ENCODE results near the gene FBN2.
"Not testable (repeated sequence)": the region's sequence is repeated elsewhere in the genome, so short reads cannot be mapped to it uniquely, and the experiment has no call there.

Gene FBN2

DNA sequence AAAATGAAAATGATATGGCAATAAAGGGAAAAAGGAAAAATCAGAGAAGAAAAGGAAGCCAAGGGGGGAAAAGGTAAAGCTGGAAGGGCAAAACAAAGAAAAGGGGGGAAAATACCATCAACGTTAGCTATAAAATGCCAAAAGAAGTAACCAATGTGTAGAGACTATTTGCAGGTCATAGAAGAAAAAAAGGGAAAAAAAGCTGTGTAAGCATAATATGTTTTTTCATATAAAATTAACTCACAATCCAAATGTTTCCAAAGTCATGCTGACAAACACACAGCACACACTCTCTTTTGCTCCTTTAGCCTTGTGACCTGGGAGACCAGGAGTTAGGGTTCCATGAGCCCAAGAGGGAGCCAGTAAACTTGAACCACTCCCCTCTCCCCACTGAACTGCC lies 18.2 kb downstream of the FBN2 start:
- no peak for TF ChIP-seq GATA1 (IDR thresholded peaks at IDR 0.05; ENCODE audit: low read depth, low read length)
- no peak for TF ChIP-seq POLR2A (IDR thresholded peaks at IDR 0.05; ENCODE audit: low read length)
- DNase-seq = no peak

DNA sequence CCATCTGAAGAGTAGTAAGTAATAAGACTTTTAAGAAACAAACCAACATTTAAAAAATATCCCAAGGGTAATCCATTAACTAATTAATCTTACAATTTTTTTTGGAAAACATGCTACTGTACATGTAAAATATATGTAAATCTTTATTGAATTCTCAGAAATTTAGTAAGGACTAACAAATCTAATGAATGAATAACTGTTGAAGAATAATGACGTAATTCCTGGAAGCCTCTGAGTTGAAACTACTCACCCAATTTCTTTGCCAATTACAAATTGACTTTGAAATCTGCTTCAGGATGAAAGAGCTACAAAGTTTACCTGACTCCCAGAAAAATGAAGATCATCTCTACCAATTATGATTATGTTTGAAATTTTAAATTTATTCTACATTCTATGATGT lies 21.1 kb downstream of the FBN2 start:
- no peak for TF ChIP-seq POLR2A (IDR thresholded peaks at IDR 0.05; ENCODE audit: low read length)
- TF ChIP-seq GATA1 (IDR thresholded peaks at IDR 0.05; ENCODE audit: low read depth, low read length) = no peak

DNA sequence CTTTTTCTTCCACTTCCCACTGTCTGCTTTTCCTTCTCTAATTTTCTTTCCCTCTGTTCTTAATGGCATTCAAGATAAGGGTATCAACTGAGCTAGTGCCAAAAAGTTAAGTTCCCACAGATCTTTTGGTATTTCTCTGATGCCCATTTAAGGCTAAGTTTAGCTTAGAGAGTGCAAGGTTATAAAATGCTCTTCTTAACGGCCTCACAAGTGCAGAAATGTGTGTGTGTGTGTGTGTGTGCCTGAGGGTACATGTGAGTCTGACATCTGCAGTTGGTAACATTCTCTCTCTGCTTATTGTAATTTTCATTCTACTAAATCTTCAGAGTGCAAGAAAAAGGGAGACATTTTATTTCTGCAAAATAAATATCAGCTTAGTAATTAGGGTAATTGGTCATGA lies 24.2 kb downstream of the FBN2 start:
- TF ChIP-seq GATA1 (IDR thresholded peaks at IDR 0.05; ENCODE audit: low read depth, low read length) (no peak), POLR2A (IDR thresholded peaks at IDR 0.05; ENCODE audit: low read length) (no peak)
- no peak for DNase-seq

More for the DNA sequence above, 21.1 kb downstream of the FBN2 start:
- DNase-seq = no peak

DNA sequence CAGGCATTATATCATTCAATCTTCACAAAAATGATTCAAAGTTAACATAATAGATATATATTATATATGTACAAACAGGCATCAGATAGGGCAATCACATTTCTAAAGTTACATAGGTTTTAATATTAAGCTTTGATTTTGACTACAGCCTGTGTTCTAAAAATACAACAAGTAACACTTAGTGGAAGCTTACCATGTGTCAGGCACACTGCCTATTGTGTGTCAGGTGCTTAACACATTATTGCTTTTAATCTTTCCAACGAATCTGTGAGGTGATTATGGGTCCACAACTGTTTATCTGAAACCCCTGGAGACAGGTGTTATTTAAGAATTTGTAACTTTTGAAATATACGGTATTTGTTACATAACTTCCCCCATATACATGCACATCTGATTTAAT lies 25.2 kb downstream of the FBN2 start:
- TF ChIP-seq GATA1 (IDR thresholded peaks at IDR 0.05; ENCODE audit: low read depth, low read length) (no peak), POLR2A (IDR thresholded peaks at IDR 0.05; ENCODE audit: low read length) (no peak)
- no peak for DNase-seq

DNA sequence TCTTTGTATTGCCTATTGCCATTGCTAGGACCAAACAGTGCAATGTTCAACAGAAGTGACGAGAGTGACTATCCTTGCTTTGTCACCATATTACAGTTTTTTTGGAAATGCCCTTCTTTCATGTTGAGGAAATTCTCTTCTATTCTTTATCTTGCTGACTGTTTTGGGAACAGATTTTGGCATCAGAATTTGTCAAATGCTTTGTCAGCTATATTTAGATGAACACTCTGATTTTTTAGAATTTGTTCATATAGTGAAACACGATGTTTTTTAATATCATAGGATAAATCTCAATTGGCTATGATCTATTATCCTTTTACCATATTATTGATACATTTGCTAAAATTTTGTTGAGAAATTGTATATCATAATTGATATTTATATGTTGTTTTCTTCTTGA lies 31.4 kb downstream of the FBN2 start:
- no peak for TF ChIP-seq POLR2A (IDR thresholded peaks at IDR 0.05; ENCODE audit: low read length)
- TF ChIP-seq GATA1 (IDR thresholded peaks at IDR 0.05; ENCODE audit: low read depth, low read length) = no peak
- DNase-seq = no peak

DNA sequence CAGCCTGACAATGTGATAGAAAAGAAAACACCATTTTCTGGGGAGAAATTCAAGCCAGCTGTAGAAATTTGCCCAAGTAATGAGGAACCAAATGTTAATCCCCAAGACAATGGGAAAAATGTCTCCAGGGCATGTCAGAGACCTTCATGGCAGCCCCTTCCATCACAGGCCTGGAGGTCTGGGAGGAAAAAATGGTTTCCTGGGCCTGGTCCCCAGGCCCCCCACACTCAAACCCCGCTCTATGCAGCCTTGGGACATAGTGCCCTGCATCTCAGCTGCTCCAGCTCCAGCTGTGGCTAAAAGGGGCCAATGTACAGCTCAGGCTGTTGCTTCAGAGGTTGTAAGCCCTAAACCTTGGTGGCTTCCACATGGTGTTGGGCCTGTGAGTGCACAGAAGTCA lies 34.3 kb downstream of the FBN2 start:
- not testable (repeated sequence) for DNase-seq

DNA sequence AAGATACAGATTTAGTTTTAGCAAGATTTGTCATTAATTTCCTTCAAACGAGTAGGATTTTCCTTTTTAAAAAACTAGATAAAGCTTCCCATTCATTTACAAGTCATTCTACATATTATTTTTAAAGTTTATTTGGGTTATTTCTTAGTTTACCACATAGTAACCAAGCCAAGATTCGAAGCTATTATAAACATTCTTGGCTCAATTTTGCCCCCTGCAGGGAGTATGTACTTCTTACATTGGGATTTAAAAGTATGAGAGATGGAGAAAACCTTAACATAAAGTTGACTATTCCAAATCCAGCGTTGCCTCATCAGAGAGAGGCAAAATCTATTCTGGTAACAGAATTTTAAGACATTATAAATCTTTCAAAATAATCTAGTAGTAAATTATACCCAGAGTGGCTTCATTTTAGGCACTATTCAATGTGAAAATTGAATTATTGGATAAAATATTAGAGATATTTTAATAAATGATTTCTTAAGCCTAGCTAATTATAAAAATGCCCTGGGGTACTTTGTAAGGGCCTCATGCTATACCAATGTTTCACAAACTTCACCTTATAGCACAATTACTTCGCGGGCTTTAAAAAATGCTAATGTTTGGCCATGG lies 39.1 kb downstream of the FBN2 start:
- peak in 1 of 2 experiments; percentile 21 for DNase-seq
- TF ChIP-seq POLR2A (IDR thresholded peaks at IDR 0.05; ENCODE audit: low read length) (no peak), GATA1 (IDR thresholded peaks at IDR 0.05; ENCODE audit: low read depth, low read length) (no peak)

DNA sequence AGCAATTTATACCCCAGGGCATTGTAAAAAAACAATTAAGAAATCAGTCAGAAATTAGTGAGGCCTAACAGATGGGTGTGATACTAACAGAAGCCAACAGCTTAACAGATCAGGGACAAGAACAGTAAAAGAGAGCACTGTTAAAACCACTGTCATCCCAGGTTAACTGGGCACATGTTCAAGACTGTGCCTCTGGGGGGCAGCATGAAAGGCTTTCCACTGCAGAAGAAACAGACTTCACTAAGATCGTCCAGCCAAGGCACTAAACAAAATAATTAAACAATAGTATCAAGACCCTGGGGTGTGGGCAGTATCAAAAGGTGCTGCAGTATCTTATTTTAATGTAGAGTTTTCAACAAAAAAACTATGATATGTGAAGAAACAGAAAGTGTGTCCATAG lies 43.5 kb downstream of the FBN2 start:
- no peak for TF ChIP-seq POLR2A (IDR thresholded peaks at IDR 0.05; ENCODE audit: low read length)
- TF ChIP-seq GATA1 (IDR thresholded peaks at IDR 0.05; ENCODE audit: low read depth, low read length) = no peak
- DNase-seq = no peak

DNA sequence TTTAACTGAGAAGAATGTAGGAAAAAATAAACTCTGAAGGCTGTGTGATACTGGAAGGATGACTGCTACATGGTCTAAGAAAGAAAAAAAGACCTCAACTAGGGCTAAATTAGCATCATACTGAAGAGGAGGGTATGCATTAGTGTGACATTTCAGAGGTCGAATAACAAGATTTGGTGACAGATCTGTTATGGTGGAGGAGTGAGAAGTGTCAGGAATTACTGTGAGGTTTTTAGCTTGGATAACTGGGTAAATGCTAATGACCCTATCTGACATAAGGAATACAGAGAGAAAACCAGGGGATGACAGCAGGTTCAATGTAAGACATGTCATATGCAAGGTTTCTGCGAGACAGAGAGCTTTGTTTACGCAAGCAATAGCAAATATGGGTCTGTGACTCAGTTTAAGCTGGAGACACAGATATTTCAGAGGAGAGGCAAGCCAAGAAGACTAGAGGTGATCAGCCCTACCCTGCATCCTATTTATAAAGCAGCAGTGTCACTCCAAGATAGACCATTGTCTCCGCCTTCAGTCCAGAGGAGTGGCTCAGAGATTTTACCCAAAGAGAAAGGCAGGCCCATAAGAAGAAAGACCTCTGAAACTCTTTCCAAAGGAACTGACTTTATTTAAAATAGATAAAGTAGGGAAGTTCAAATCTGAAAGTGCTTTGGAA lies 44.3 kb downstream of the FBN2 start:
- DNase-seq = no peak
- no peak for TF ChIP-seq POLR2A (IDR thresholded peaks at IDR 0.05; ENCODE audit: low read length)
- no peak for TF ChIP-seq GATA1 (IDR thresholded peaks at IDR 0.05; ENCODE audit: low read depth, low read length)

DNA sequence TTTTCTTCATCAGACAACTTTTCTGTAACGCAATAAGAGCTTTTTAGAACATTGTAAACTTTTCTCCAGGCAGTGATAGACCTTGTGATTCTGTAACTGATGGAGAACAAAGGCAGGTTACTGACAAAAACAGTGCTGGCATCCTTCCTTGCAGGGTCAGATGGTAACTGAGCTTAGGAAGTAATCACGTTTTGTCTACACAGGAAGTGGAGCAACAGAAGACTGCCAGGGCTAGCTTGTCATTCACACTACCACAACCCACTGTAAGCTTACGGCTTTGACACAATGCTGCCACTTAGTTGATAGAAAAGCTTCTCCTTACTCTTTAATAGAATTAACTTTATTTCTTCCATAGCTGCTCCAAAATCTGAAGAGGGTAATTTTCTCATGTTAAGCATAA lies 46.8 kb downstream of the FBN2 start:
- TF ChIP-seq GATA1 (IDR thresholded peaks at IDR 0.05; ENCODE audit: low read depth, low read length) (no peak), POLR2A (IDR thresholded peaks at IDR 0.05; ENCODE audit: low read length) (no peak)
- DNase-seq = no peak

DNA sequence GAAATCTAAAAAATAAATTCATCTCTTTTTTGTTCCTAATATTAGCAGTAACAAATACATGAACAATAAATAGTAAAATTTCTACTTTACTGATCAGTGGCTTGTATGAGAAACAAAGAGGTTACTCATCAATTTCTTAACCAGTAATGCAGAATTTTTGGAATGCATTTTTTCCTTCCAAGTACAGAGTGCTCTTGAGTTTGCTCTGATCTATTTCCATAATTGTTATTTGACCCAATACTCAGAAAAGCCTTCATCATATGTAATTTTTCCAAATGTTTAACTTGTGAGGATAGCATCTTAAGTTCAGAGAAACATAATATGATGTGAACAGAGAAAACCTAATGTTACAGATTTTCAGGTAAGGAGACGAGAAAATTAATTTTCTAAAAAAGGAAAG lies 47.3 kb downstream of the FBN2 start:
- DNase-seq = no peak
- no peak for TF ChIP-seq GATA1 (IDR thresholded peaks at IDR 0.05; ENCODE audit: low read depth, low read length)
- TF ChIP-seq POLR2A (IDR thresholded peaks at IDR 0.05; ENCODE audit: low read length) = no peak

DNA sequence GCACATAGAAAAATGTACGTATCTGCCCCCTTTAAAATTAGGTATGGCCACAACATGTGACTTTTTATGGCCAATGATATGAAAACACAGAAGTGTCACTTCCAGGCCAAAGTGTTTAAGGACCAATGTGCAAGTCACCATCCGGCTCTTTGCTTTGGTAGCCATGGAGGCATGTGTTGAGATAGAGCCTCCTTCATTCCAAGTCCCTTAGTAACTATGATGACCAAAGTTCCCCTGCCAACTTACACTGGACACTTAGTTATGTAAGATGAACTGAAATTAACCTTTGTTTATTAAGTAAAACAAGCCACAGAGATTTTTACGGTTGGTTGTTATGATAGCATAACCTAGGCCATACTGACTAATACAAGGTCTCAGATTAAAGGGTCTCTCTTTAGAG lies 51.0 kb downstream of the FBN2 start:
- no peak for DNase-seq
- no peak for TF ChIP-seq POLR2A (IDR thresholded peaks at IDR 0.05; ENCODE audit: low read length)
- TF ChIP-seq GATA1 (IDR thresholded peaks at IDR 0.05; ENCODE audit: low read depth, low read length) = no peak

DNA sequence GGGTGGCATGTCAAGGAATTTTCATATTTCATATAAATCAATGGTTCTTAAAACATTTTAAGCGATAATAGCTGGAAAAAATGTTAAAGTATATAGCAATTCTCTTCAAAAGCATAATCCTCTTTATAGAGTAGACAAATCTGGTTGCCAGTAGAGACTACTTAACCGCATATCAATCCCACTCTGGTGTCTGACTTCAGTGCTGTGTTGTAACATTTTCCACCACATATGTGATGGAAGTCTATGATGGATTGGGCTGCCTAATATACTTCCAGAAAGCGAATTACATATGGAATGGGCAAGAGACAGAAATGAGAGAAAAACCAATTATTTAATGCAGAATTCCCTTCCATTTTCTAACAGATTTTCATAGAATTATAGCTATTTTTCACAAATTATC lies 54.3 kb downstream of the FBN2 start:
- DNase-seq = no peak
- TF ChIP-seq GATA1 (IDR thresholded peaks at IDR 0.05; ENCODE audit: low read depth, low read length) = no peak
- TF ChIP-seq POLR2A (IDR thresholded peaks at IDR 0.05; ENCODE audit: low read length) = no peak

DNA sequence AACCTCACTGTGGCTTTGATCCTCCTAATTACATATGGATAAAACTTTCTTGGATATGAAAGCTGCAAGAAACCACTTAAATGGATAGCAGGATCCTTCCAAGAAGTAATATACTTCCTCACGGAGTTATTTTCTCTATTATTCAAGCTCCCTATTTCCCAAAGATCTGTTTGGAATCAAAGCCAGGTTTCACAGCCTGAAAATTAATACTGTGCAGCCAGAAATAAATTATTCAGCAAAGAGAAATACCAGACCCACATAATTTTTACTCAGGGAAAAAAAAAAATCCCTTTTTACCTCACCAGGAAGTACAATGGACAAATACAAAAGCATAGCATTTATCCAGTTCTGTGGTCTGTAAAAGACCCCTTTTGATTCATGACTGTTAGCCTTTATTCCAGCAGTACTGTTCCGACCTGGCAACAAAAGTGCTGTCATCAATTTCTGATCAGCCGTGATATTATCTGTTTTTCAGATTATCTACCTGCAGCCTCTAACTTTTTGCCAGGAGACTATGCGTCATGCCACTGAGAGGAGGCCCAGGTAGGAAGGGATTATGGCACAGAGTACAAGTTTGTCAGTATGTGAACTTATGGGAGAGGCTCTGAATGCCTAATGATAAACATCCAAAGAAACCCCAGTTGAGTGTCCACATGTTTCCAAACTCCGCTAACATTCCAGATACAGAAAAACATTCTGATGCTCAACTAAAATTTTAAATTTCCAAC lies 57.0 kb downstream of the FBN2 start:
- no peak for DNase-seq
- no peak for TF ChIP-seq POLR2A (IDR thresholded peaks at IDR 0.05; ENCODE audit: low read length)
- no peak for TF ChIP-seq GATA1 (IDR thresholded peaks at IDR 0.05; ENCODE audit: low read depth, low read length)

DNA sequence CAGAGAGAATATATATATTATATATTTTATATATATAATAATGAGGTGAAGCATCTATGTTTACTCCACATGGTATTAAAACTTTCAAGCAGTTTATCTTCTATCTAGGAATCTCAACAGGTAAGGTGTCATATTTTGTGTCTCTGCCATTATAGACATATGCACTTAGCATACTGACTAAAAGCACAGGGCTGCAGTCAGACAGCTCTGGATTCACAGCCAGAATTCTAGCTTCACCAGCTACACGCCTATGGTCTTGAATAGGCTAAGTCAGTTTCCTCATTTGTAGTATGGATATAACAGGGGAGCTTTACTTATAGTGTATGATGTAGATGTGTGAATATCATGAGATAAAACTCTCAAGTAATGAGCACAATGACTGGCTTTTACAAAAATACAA lies 57.9 kb downstream of the FBN2 start:
- TF ChIP-seq GATA1 (IDR thresholded peaks at IDR 0.05; ENCODE audit: low read depth, low read length) = no peak
- TF ChIP-seq POLR2A (IDR thresholded peaks at IDR 0.05; ENCODE audit: low read length) = no peak
- DNase-seq = no peak
